Stimulated activated CD8-positive, alpha-beta memory T cell treated with anti-CD3 and anti-CD28 coated beads, Interleukin-4, amount 100 ng/mL, for 4 hours (primary cell): Measurements from ENCODE around the gene CCR5AS.
A peak's percentile ranks its signal among the peaks of the same experiment; 100 is the strongest.
"Not testable (repeated sequence)": the region's sequence is repeated elsewhere in the genome, so short reads cannot be mapped to it uniquely, and the experiment has no call there.

Experiments used
- DNase-seq, 2 donors: peaks; one replicate each; pipeline ENCODE4 v3.0.0-alpha.2; 2020; ENCODE audit warnings: low read depth in 2 of 2, low spot score in 1 of 2

CCR5AS gene

GRCh38 chr3:46406788-46407611 is at the start of gene CCR5AS, which contains the start of gene CCRL2:
Gene CCR5AS (minus strand): TSS chr3:46407066.
Gene CCRL2 (plus strand): TSS chr3:46407259. CDS start chr3:46408080, 821 bp downstream.
- DNase-seq, result peak in 1 of 2 donors; percentile 11

DNA sequence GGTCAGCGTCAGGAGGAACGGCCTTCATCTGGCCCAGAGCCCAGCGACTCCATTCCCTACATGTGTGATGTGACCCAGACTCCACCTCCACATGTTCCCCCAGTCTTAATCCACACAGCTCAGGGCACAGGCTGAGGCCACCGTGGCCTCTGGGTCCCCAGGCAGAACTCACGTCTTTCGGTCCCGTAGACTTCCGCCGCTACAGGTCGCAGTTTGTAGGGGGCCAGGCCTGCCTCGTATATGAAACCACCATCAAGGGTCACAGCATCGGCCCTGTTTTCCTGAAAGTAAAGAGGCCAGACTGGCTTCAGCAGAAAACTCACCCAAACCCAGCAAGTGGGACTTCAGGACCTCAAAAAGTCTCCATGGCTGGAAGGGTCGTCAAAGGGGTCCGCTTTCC is 49.3 kb upstream of the CCR5AS start:
- DNase-seq, result no peak

DNA sequence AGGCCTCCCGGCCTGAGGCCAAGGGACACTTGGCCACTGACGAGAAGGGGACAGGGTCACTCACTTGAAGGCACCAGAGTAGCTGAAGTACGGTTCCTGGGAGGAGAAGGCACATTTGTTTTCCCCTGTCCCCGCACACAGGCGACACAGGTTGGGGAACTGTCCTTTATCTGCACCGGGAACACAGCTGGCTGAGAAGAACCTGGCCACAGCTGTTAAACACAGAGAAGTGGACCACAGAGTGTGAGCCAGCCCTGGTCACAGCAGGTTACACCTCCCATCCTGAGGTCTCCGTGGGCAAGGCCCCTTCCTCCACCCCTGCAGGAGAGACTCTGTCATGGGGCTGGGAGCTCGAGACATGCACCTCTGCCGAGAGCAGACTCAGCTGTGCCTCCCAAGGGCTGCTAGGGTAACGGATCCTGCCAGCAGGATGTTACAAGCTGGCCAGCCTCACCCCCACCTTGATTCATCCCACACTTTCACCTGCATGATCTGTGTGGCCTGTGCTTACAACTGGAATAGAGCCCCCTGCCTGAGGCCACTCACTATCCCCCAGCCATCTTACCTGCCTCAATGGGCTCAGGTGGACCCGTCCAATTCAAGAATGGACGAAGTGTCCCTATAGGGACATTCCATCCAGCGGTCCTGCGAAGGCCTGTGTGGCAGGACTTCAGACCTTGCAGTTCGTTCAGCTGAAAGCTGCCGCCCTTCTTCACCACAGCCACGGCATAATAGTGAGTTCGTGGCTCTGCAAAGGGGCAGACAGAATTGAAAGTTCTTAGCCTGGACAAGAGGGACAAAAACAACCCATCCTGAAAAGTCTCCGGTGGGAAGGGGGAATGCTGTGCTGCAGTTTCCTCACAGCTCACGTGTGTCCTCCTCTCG is 48.6 kb upstream of the CCR5AS start:
- no peak for DNase-seq

DNA sequence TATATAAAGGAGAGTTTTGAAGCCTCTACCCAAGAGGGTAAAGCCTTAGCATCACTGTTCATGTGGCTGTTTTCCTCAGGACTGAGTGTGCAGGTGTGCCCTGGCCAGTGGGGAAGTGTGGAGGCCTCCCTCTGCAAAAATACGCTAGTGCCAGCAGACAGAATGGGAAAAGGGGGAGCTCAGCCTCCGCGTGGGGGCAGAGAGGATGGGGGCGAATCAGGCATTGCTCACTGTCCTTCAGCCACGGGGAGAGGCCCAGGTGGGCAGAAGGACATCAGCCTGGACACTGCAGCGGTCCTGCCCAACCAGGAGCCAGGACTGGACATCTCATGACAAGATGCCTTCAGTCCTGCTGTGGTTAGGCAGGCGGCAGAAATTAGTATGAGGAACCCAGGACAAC is 47.7 kb upstream of the CCR5AS start:
- DNase-seq, result no peak

DNA sequence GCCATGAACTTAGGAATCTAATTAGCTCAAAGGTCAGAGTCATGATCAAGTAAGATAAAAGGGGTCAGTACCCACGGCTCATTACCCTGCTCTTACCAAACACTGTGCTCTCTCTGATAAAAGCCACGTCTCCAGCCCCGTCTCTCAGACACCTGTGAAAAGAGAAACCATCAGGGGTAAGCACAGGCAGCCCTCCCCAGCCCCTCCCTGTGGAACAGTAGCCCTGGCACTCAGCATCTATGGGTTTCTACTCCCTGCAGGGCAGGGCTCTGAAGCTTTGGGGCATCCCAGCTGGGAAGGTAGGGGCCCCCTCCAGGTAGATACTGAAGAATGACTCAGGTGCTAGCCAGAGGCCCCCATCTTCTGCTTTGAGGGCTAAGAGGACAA is 47.3 kb upstream of the CCR5AS start:
- no peak for DNase-seq

DNA sequence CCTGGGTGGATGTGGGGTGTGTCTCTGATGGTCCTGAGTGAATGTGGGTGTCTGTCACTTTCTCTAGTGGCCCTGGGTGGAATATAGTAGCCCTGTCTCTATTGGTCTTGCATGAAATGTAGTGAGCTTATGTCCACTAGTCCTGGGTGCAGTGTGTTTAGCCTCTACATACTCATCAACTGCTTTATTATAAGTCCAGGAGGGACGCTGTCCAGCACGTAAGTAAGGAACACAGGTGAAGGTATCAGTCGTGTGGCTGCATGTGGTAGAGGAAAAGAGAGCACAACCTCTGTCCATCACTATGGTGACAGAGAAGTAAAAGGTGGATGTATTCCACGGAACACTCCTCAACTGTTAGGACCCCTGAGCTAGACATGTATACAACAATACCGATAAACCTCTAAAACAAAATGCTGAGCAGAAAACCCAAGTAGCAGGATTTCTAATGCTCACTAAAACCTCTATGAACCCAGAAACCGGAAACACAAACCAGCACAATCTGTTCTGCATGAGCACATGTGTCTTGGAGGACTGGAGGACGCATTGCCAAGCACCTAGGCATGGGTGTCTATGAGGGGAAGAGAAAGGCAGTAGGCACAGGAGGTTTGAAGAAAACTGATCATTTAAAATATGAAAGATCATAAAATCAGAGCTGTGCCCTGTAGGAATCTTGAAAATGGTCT is 46.8 kb upstream of the CCR5AS start:
- DNase-seq, result no peak

DNA sequence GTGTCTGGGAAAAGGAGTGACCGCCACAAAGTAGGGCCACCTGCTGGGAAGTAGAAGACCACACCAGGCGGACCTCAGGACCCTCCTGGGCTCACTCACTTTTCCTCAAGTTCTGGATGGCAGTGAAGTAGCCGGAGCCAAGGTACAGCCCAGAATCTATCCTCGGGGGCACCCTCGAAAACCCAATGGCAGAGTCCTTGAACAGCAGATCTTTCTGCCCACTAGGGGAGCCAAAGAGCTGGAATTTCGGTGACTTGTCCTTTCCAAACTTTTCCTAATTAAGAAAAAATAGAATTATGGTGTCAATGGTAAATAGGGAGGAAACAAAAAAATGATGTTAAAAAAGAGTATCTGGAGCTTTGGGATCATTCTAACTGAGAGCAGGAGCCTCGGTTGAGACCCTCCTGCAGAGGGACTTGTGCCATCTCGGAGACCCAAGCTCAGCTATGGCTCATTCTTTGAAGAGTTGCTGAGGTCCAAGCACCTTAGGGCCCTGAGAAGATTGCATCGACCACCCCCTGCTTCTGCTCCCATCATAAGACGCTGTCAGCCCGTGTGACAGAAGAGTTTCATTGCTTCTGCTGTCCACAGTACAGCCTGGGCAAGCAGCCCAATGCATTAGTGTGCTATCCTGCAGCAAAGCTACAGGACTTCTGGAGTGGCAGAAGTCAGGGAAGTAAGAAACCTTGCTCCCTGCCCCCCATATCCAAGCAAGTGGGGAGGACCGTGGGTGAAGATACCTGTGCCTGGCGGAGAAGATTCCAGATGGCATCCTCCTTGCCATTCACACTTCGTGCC is 43.1 kb upstream of the CCR5AS start:
- DNase-seq, result no peak

- no peak for DNase-seq
Measured at GRCh38 chr3:46448721-46449120, 41.9 kb upstream of the CCR5AS start.

- DNase-seq, result no peak
Measured at GRCh38 chr3:46447228-46447985, 40.5 kb upstream of the CCR5AS start.

GRCh38 chr3:46442576-46443530 is 36.0 kb upstream of the CCR5AS start:
- peak in 1 of 2 donors; percentile 11 for DNase-seq

GRCh38 chr3:46440531-46441294 is 33.8 kb upstream of the CCR5AS start:
- DNase-seq, result peak in 1 of 2 donors; percentile 14

GRCh38 chr3:46438831-46439230 is 32.0 kb upstream of the CCR5AS start:
- no peak for DNase-seq

DNA sequence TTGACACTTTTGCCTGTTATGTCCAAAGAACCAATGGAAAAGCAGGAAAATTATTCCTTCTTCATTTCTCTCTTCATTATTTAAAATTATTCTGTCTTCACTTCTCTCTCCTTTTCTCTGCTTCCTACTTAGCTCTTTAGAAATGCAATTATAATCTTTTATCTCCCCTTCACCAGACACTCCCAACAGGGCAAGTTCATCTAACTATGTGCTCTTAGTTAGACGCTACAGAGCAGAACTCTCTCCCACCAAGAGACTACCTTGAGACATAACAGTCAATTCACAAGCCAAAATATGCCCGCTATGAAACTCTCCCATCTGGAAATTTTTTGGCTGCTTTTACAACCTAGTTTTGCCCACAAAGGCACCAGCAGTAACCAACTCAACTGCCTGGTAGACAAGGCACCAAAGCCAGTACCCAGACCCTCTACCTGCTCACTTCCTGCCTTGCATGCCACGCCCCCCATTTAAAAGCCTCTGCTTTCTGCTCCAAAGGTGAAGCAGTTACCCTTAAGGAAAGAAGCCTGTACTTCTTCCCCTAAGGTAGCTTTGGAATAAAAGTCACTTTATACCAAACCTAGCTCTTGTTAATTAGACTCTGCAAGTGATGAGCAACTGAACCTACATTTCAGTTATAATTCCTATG is 28.3 kb upstream of the CCR5AS start:
- no peak for DNase-seq

GRCh38 chr3:46433841-46434240 is 27.0 kb upstream of the CCR5AS start:
- no peak for DNase-seq

- not testable (repeated sequence) for DNase-seq
Measured at GRCh38 chr3:46433118-46433517, 26.3 kb upstream of the CCR5AS start.

DNA sequence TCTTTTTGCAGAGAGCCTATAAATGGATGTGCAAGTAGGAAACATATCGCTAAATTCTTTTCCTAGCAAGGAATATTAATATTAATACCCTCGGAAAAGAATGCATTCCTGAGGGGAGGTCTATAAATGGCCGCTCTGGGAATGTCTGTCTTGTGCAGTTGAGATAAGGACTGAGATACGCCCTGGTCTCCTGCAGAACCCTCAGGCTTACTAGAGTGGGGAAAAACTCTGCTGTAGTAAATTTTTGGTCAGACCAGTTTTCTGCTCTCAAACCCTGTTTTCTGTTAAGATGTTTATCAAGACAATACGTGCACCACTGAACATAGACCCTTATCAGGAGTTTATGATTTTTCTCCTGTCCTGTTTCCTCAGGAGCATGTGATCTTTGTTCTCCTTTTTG is 25.0 kb upstream of the CCR5AS start:
- DNase-seq, result not testable (repeated sequence)

DNA sequence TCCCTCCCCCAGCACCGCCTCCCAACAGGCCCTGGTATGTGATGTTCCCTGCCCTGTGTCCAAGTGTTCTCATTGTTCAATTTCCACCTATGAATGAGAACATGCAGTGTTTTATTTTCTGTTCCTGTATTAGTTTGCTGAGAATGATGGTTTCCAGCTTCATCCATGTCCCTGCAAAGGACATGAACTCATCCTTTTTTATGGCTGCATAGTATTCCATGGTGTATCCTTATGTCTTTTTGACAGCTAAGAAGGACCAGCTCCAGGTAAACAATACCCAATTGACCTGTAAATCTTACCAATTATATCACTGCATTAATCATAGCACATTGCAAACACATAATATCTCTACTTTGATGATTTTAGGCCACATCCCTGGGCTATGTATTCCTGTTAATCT is 24.0 kb upstream of the CCR5AS start:
- not testable (repeated sequence) for DNase-seq

DNA sequence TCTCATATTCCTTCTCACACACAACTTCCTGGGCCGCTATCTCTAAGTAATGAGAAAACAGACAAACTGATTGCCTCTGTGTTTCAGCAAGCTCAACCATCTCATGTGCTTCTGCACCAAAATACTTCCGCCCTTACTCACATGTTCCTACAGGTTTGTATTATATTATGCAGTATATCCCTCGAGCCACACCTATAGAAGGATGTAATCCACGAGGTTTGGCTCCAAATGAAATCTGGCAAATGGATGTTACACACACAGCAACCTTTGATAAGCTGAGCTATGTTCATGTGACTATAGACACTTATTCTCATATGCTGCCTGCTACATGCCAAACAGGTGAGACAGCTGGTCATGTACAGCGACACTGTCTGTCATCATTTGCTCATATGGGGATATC is 22.8 kb upstream of the CCR5AS start:
- no peak for DNase-seq
